ENCODE data around the gene CATSPERE. TPM values are rescaled to one million over a fixed set of nuclear protein-coding genes. Genes with fewer than 3 reads are reported as not detected.

Gene CATSPERE
- total and polyA plus RNA-seq, 10 of the 15 experiments (the other 5 are each of a cell fraction or from before 2014, with no cell fraction given), result 0.04 to 0.24 (median 0.17) TPM; not detected in 3

DNA sequence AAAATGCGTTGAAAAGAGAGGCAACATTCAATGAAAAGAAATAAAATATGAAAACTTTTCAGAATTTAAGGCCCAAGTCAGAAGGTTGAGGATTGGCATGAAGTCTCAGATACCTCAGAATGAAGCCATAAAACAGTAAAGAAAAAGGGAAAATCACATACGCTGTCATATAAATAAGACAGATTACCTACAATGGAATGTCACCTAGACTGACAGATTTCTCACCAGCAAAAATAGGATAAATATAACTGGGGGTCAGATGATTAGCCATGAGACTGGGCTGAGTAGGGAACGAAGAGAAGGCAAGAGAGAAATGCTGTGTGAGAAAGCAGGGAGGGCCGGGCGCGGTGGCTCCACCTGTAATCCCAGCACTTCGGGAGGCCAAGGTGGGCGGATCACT is 140.3 kb downstream of the CATSPERE start:
- Histone ChIP-seq H3K4me2 (ENCODE audit: control insufficient read depth, insufficient read depth) (no peak overlapping the region), H3K27me3 (replicated peaks in 1 of 2; ENCODE audit: control insufficient read depth in 2 of 2, insufficient read depth in 2 of 2, low read length in 1 of 2) (peaks cover 2% of the 10 kb centered on the region in 2 experiments; a peak in 2 of 4 replicates), H3K9me3 (replicated peaks; ENCODE audit: control insufficient read depth, insufficient read depth, low read length) (no peaks in the 10 kb centered on the region), H3K27ac (ENCODE audit: control insufficient read depth, insufficient read depth) (no peak overlapping the region), H3K9ac (ENCODE audit: control insufficient read depth, insufficient read depth, low read length) (no peak overlapping the region), H2AFZ (ENCODE audit: control insufficient read depth, low read depth, low read length) (no peak overlapping the region), H3K4me3 (no peak overlapping the region), H3K4me1 (ENCODE audit: control insufficient read depth, insufficient read depth, low read length) (peaks cover 4% of the 10 kb centered on the region), H4K20me1 (ENCODE audit: control insufficient read depth, insufficient read depth) (no peaks in the 10 kb centered on the region), H3K79me2 (ENCODE audit: control insufficient read depth, insufficient read depth, low read length) (no peaks in the 10 kb centered on the region), H3K36me3 (ENCODE audit: control insufficient read depth in 2 of 2, insufficient read depth in 2 of 2, low read length in 1 of 2) (no peaks in the 10 kb centered on the region)
- BruUV-seq (replicated peaks), result no TSS peak
- in situ Hi-C loops (cut with MboI), result loop anchor here (5.0 kb wide), 1 partner anchor 196 kb away; no protein-coding TSS in a partner anchor
- POLR2A ChIA-PET, result no interaction called here
- SMC1A ChIA-PET (ENCODE audit: uncharacterized antibody, unreplicated experiment), result no interaction called here
- CTCF ChIA-PET, result interaction anchor here (4.8 kb wide), 1 partner anchor 441 kb away, joined by 78 read pairs; no protein-coding TSS in a partner anchor
- intact Hi-C loops (cut with micrococcal nuclease; ENCODE audit: unreplicated experiment), result no loop called here
- ATAC-seq (no peak), DNase-seq (ENCODE audit: low read depth, low spot score) (no peak), FAIRE-seq (no peak)
- no peak for TF ChIP-seq CBX5 (IDR thresholded peaks at IDR 0.05; ENCODE audit: low read depth)
- no peak for TF ChIP-seq REST (IDR thresholded peaks at IDR 0.05; ENCODE audit: low read depth, low read length)
- no peak for TF ChIP-seq SMAD1 (IDR thresholded peaks at IDR 0.05; ENCODE audit: low read depth, partially characterized antibody)
- TF ChIP-seq, protein P1, sequence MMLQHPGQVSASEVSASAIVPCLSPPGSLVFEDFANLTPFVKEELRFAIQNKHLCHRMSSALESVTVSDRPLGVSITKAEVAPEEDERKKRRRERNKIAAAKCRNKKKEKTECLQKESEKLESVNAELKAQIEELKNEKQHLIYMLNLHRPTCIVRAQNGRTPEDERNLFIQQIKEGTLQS (IDR thresholded peaks at IDR 0.05; ENCODE audit: borderline replicate concordance, extremely low read depth, low read depth, low read length), result no peak
- TF ChIP-seq MAX (IDR thresholded peaks at IDR 0.05; ENCODE audit: low read depth, low read length), result no peak
- no peak for TF ChIP-seq SMC3 (IDR thresholded peaks at IDR 0.05; ENCODE audit: borderline replicate concordance, low read length)
- TF ChIP-seq HCFC1 (IDR thresholded peaks at IDR 0.05; ENCODE audit: low read length), result no peak
- no peak for TF ChIP-seq KLF5 (IDR thresholded peaks at IDR 0.05; ENCODE audit: partially characterized antibody)
- 83% methylated on average over 8 of the region's 8 CpGs for WGBS (ENCODE audit: insufficient coverage, insufficient replicate concordance, low lambda C conversion rate, missing lambda C conversion rate)
- RAD21 ChIA-PET (ENCODE audit: unreplicated experiment), result interaction anchor here (4.8 kb wide), 1 partner anchor 195 kb away, joined by 47 read pairs; no protein-coding TSS in a partner anchor

Data from GM12878 (cell line).